Loucy (cell line): ENCODE measurements around the gene TPK1.
A peak's percentile ranks its signal among the peaks of the same experiment; 100 is the strongest.
"Not testable (repeated sequence)": the region's sequence is repeated elsewhere in the genome, so short reads cannot be mapped to it uniquely, and the experiment has no call there.

Experiments
- H2AFZ ChIP-seq: fragments of 200-600 bp; sonication (generic); 2 replicates; pipeline ENCODE4 v1.6.0; 2016; ENCODE audit warnings: antibody characterized with exemption, mild to moderate bottlenecking, low read length, moderate library complexity
- H3F3A ChIP-seq: fragments of 200-600 bp; 2 replicates; pipeline ENCODE4 v1.6.0; 2016; ENCODE audit warnings: antibody characterized with exemption, low read depth, mild to moderate bottlenecking
- H3K27me3 ChIP-seq: fragments of 200-600 bp; sonication (generic); 2 replicates; pipeline ENCODE4 v1.6.1; 2014; ENCODE audit warnings: low read length, mild to moderate bottlenecking; ENCODE audit not compliant: insufficient read depth, poor library complexity, severe bottlenecking
- H3K36me3 ChIP-seq: fragments of 200-600 bp; sonication (generic); 2 replicates; pipeline ENCODE4 v1.6.1; 2016; ENCODE audit warnings: low read length; ENCODE audit not compliant: insufficient read depth
- H3K4me1 ChIP-seq: fragments of 200-600 bp; sonication (generic); 2 replicates; pipeline ENCODE4 v1.5.1; 2014; ENCODE audit warnings: low read length, mild to moderate bottlenecking; ENCODE audit not compliant: insufficient read depth, poor library complexity, severe bottlenecking
- H3K4me2 ChIP-seq: fragments of 200-600 bp; sonication (generic); 2 replicates; pipeline ENCODE4 v1.6.0; 2014; ENCODE audit warnings: antibody characterized with exemption, low read length, low read depth, mild to moderate bottlenecking; ENCODE audit not compliant: poor library complexity, severe bottlenecking
- H3K4me3 ChIP-seq: fragments of 200-600 bp; sonication (generic); 2 replicates; pipeline ENCODE4 v1.5.1; 2014; ENCODE audit warnings: low read length, mild to moderate bottlenecking, mixed read lengths; ENCODE audit not compliant: poor library complexity, severe bottlenecking
- H3K79me2 ChIP-seq: fragments of 200-600 bp; sonication (generic); 2 replicates; pipeline ENCODE4 v1.6.1; 2014; ENCODE audit warnings: low read length; ENCODE audit not compliant: insufficient read depth
- H3K9ac ChIP-seq: fragments of 200-600 bp; sonication (generic); 2 replicates; pipeline ENCODE4 v1.6.0; 2014; ENCODE audit warnings: mild to moderate bottlenecking, low read depth, low read length, moderate library complexity; ENCODE audit not compliant: poor library complexity, severe bottlenecking
- H3K9me2 ChIP-seq: fragments of 200-600 bp; sonication (generic); replicated peaks from 2 replicates; pipeline ENCODE4 v1.6.1; 2016; ENCODE audit warnings: low read depth, low read length, mixed read lengths
- H3K9me3 ChIP-seq: fragments of 200-600 bp; sonication (generic); 2 replicates; pipeline ENCODE4 v1.6.1; 2014; ENCODE audit warnings: mild to moderate bottlenecking, antibody characterized with exemption, low read length, low read depth; ENCODE audit not compliant: insufficient read depth
- H4K20me1 ChIP-seq: fragments of 200-600 bp; sonication (generic); 2 replicates; pipeline ENCODE4 v1.6.0; 2014; ENCODE audit warnings: antibody characterized with exemption, low read length, mild to moderate bottlenecking; ENCODE audit not compliant: insufficient read depth, poor library complexity, severe bottlenecking
- CTCF ChIP-seq: fragments of 200-600 bp; sonication (generic); conservative IDR thresholded peaks from 2 replicates; pipeline ENCODE4 v1.5.1; 2014; ENCODE audit warnings: mild to moderate bottlenecking, antibody characterized with exemption, low read length
- EZH2phosphoT487 ChIP-seq: fragments of 200-600 bp; IDR thresholded peaks from 2 replicates; pipeline ENCODE4 v1.6.1; 2018; ENCODE audit warnings: antibody characterized with exemption, mild to moderate bottlenecking, moderate library complexity, borderline replicate concordance

Gene TPK1

GRCh38 chr7:144814299-144814698, 21.6 kb downstream of the TPK1 start:
- H3K27me3 ChIP-seq = no peaks in the 10 kb centered on the region
- H4K20me1 ChIP-seq = no peaks in the 10 kb centered on the region
- H3K79me2 ChIP-seq = no peaks in the 10 kb centered on the region
- no peaks in the 10 kb centered on the region for H3F3A ChIP-seq
- no peaks in the 10 kb centered on the region for H3K9me2 ChIP-seq
- H3K4me3 ChIP-seq = no peak overlapping the region
- TF ChIP-seq CTCF (no peak), EZH2phosphoT487 (no peak)
- H2AFZ ChIP-seq = no peak overlapping the region
- no peak overlapping the region for H3K4me2 ChIP-seq
- no peaks in the 10 kb centered on the region for H3K36me3 ChIP-seq
- H3K9ac ChIP-seq = no peak overlapping the region
- no peaks in the 10 kb centered on the region for H3K9me3 ChIP-seq
- peaks cover 6% of the 10 kb centered on the region for H3K4me1 ChIP-seq

GRCh38 chr7:144812379-144813283, 23.2 kb downstream of the TPK1 start:
- Histone ChIP-seq H2AFZ (no peak overlapping the region), H3K9me3 (no peaks in the 10 kb centered on the region), H3K79me2 (no peaks in the 10 kb centered on the region), H3K4me3 (peak overlapping the region; percentile 10), H3K9me2 (no peaks in the 10 kb centered on the region), H3K36me3 (no peaks in the 10 kb centered on the region), H3K9ac (no peak overlapping the region), H3K4me1 (no peaks in the 10 kb centered on the region), H4K20me1 (no peaks in the 10 kb centered on the region), H3K27me3 (no peaks in the 10 kb centered on the region), H3K4me2 (peak overlapping the region; percentile 62), H3F3A (no peaks in the 10 kb centered on the region)
- TF ChIP-seq EZH2phosphoT487 = no peak

GRCh38 chr7:144805627-144806239, 30.1 kb downstream of the TPK1 start:
- TF ChIP-seq CTCF = no peak
- no peak for TF ChIP-seq EZH2phosphoT487
- no peak overlapping the region for H3K4me2 ChIP-seq
- H3K9ac ChIP-seq = no peak overlapping the region
- H3K4me3 ChIP-seq = no peak overlapping the region
- no peaks in the 10 kb centered on the region for H4K20me1 ChIP-seq
- no peaks in the 10 kb centered on the region for H3K9me3 ChIP-seq
- H2AFZ ChIP-seq = no peak overlapping the region
- no peaks in the 10 kb centered on the region for H3K27me3 ChIP-seq
- no peaks in the 10 kb centered on the region for H3K4me1 ChIP-seq
- H3F3A ChIP-seq = no peaks in the 10 kb centered on the region
- H3K79me2 ChIP-seq = no peaks in the 10 kb centered on the region
- H3K9me2 ChIP-seq = no peaks in the 10 kb centered on the region
- H3K36me3 ChIP-seq = no peaks in the 10 kb centered on the region

- H3K36me3 ChIP-seq, H3K4me3 ChIP-seq, H3K9ac ChIP-seq, H4K20me1 ChIP-seq, H3K27me3 ChIP-seq, H2AFZ ChIP-seq, H3K79me2 ChIP-seq, H3K9me3 ChIP-seq, H3K4me2 ChIP-seq, H3F3A ChIP-seq, H3K4me1 ChIP-seq, H3K9me2 ChIP-seq: not testable (repeated sequence)
Observed at GRCh38 chr7:144800678-144801436, 35.0 kb downstream of the TPK1 start.
